Fibroblast of skin of left biceps (primary cell): ENCODE results near the gene TBC1D22B.
"Not testable (repeated sequence)": the region's sequence is repeated elsewhere in the genome, so short reads cannot be mapped to it uniquely, and the experiment has no call there.

Experiments used
- DNase-seq, 2 experiments: peaks; one replicate each; pipeline ENCODE4 v3.0.0-alpha.2; 2013; ENCODE audit warnings: low read depth in 2 of 2

The TBC1D22B gene

GRCh38 chr6:37303091-37303660 lies 45.6 kb downstream of the TBC1D22B start:
- DNase-seq, result no peak

- peak in 1 of 2 experiments; percentile 23 for DNase-seq
Measured at GRCh38 chr6:37303891-37304503, 46.4 kb downstream of the TBC1D22B start.

- no peak for DNase-seq
Measured at GRCh38 chr6:37304766-37305165, 47.2 kb downstream of the TBC1D22B start.

- DNase-seq, result no peak
Measured at GRCh38 chr6:37305841-37306425, 48.4 kb downstream of the TBC1D22B start.

GRCh38 chr6:37306624-37307222 lies 49.2 kb downstream of the TBC1D22B start:
- no peak for DNase-seq

GRCh38 chr6:37307484-37307883 lies 49.9 kb downstream of the TBC1D22B start:
- DNase-seq, result not testable (repeated sequence)

- DNase-seq, result no peak
Measured at GRCh38 chr6:37308069-37308815, 50.7 kb downstream of the TBC1D22B start.

GRCh38 chr6:37309046-37309445 lies 51.5 kb downstream of the TBC1D22B start:
- no peak for DNase-seq

GRCh38 chr6:37309692-37310091 lies 52.1 kb downstream of the TBC1D22B start:
- no peak for DNase-seq

- no peak for DNase-seq
Measured at GRCh38 chr6:37310966-37311365, 53.4 kb downstream of the TBC1D22B start.

GRCh38 chr6:37311741-37312473 lies 54.3 kb downstream of the TBC1D22B start:
- peak; percentile 52 to 53 for DNase-seq

- no peak for DNase-seq
Measured at GRCh38 chr6:37313723-37314486, 56.3 kb downstream of the TBC1D22B start.

GRCh38 chr6:37314487-37315156 lies 57.0 kb downstream of the TBC1D22B start:
- no peak for DNase-seq

GRCh38 chr6:37315157-37315515 lies 57.6 kb downstream of the TBC1D22B start:
- no peak for DNase-seq

GRCh38 chr6:37316071-37316470 lies 58.5 kb downstream of the TBC1D22B start:
- DNase-seq, result no peak

- DNase-seq, result no peak
Measured at GRCh38 chr6:37317312-37318038, 59.9 kb downstream of the TBC1D22B start.

- no peak for DNase-seq
Measured at GRCh38 chr6:37319156-37319555, 61.6 kb downstream of the TBC1D22B start.

- DNase-seq, result no peak
Measured at GRCh38 chr6:37319856-37320480, 62.4 kb downstream of the TBC1D22B start.

- no peak for DNase-seq
Measured at GRCh38 chr6:37320646-37321045, 63.1 kb downstream of the TBC1D22B start.
